Left forelimb (tissue), 1 donor: ENCODE measurements around the gene KCNK3.
"Not testable (repeated sequence)": the region's sequence is repeated elsewhere in the genome, so short reads cannot be mapped to it uniquely, and the experiment has no call there.

Source experiments
- DNase-seq: peaks from one replicate; pipeline ENCODE4 v3.0.0-alpha.2; 2018; ENCODE audit warnings: low spot score

The KCNK3 gene

DNA sequence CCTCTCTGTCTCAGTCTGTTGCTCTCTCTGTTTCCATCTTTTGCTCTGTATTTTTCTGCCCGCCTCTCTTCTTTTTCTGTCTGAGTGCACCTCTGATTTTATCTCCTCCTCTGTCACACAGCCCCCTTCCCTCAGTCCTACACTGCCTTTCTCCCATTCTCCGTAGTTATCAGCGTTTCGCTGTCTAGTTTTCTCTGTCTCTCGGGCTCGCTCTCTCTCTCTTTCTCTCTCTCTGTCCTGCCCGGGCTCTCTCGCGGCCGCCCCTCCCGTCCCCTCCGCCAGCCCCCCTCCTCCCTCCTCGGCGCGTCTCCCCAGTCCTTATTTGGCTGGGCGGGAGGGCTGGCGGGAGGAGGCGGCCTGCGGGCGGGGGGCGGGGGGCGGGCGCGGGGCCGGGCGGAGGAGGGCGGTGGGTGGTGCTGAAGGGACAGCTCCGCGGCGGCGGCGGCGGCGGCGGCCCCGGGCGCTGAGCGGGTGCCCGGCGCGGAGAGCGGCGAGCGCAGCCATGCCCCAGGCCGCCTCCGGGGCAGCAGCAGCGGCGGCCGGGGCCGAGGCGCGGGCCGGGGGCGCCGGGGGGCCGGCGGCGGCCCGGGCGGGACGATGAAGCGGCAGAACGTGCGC, at the start of gene KCNK3:
Gene KCNK3 (plus strand): TSS at position 444 of the 618 bp plus-strand sequence. CDS start 154 bp downstream, at position 598.
- DNase-seq, result peak; percentile 86

DNA sequence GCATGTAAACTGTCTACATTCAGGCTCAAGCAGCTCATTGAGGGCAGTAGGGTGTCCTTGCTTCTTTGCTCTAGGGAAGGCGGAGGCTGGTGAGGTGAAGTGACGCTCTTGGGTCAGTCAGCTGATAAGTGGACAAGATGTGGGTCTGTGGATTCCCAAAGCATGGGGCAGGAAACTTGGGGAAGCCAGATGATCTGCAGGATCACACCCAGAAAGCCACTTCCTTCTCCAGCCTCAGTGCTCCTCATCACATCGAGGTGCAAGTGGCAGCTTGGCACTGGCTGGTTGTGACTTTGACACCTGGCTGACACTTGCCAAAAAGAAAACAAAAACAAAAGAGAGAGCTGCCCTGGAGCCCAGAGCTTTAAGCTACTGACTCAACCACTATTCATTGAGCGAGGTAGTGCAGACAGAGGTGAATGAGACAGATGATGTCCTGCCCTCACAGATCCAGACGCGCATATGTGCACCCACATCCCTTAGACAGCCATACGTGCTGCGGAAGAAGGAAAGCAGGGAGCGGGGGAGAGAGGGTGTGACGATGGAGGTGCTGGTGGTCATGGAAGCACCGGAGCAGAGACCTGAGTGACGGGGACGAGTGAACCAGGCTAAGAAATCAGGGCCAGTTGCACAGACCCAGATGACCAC, 48.2 kb upstream of the KCNK3 start:
- DNase-seq, result no peak

DNA sequence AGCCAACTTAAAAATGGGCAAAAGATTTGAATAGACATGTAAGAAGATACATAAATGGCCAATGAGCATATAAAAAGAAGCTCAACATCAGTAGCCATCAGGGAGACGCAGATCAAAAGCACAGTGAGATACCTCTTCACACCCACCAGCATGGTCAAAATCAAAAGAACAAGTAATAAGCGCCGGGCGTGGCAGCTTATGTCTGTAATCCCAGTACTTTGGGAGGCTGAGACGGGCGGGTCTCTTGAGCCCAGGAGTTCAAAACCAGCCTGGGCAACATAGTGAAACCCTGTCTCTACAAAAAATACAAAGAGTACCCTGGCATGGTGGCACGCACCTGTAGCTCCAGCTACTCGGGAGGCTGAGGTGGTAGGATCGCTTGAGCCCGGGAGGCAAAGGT, 46.8 kb upstream of the KCNK3 start:
- no peak for DNase-seq

DNA sequence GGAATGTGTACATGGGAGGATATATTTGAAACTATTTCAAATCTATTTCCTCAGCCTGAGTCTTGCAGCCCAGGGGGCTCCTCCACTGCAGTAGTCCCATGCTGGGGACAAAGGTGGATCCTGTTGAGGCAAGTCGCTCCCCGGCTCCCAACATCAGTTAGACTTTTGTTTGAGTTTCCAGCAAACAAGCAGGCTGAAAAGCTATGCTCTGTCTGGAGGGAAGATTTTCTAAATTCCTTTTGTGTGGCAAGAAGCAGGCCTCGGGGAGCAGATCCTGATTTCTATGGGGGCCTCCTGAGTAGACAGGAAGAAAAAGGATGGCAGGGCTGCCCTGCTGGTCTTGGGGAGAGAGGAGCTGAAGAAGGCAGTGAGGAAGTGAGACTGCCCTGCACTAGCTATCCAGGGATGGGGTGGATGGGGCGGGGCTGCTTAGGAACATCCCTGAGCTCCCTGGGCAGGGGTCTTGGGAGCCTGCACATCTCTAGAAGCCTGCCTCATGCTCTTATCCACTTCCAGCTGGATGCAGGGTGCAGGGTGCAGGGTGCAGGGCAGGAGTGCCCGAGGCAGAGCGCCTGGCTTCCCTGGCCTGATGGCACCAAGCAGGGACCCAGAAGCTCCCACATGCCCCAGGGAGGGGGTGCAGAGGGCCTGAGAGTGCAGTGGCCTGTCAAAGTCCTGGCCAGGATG, 45.4 kb upstream of the KCNK3 start:
- peak; percentile 37 for DNase-seq

DNA sequence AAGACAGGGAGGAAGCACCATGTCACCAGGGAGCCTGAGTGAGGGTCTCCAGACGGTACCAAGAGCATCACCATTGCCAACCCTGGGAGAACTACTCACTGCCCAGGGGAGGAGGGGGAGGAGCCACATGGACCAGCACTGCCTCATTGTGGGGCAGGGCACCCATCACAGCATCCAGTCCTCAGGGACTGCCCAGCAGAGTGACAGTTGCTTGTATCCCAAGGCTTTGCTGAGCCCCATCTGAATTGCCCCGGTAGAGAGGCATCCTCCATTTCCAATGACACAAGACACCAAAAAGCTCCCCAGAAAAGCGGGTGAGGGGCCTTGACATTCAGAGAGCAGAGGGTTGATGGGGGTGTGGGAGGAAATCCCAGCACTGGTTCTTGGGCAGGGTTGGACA, 44.5 kb upstream of the KCNK3 start:
- DNase-seq, result no peak

DNA sequence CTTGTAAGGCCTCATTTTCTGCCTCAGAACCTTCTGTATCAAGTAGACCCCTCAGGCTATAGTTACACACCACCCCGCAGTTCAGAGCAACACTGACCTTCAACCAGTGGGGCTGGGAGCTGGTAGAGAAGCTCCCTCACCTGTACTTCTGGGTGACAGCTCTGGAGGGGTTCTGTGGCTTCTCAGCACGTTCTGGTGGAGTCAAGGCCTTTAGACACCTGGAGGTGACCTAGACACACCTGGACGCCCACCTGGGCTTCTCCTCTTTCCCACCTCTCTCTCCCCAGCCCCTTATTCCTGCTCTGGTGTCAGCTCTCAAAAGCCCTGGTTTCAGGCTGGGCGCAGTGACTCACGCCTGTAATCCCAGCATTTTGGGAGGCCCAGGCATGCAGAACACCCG, 44.0 kb upstream of the KCNK3 start:
- peak; percentile 30 for DNase-seq

DNA sequence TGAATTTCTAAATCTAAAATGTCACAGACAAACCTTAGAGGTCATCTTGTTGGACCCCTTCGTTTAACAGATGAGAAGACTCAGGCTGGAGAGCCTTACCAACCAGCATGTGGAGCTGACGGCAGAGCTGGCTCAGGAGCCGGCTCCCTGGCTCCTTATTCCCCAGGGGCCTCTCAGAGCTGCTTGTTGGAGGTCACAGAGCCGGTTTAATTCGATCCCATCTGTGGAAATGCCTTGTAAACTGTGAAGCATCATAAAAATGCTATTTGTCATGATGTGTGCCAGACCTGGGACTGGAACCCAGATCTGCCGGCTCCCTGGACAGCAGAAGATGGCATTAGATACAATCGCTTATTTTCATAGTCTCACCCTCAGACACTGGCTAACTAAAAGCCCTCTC, 43.2 kb upstream of the KCNK3 start:
- DNase-seq, result peak; percentile 31

DNA sequence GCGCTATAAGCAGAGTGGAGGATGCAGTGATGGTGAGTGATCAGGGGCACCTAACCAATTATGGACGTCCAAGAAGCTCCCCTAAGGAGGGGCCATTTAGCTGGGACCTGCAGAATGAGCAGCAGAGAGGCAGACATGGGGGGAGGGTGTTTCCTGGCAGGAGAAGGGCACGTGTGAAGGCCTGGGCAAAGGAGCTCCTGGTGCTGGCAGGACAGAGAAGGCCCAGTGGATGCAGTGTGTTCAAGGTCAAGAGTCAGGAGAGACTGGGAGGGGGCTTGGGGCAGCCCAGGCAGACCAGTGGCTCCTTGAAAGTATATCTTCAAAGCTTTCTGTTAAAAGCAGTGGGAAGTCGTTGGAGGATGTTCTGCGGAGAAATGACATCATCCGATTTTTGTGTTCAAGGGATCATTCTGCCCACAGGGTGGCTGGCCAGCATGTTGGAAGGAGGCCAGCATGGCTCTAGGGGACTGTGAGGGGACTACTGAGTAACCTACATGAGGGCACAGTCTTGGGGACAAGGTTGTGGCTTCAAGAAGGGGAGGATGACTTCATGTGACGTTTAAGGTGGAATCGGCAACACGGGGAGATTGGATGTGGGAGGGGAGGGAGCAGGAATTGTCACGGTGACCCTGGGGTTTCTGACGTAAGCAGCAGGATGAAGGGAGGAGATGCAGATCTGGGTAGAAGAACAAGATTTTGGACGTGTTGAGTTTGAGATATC, 42.4 kb upstream of the KCNK3 start:
- DNase-seq, result peak; percentile 45

DNA sequence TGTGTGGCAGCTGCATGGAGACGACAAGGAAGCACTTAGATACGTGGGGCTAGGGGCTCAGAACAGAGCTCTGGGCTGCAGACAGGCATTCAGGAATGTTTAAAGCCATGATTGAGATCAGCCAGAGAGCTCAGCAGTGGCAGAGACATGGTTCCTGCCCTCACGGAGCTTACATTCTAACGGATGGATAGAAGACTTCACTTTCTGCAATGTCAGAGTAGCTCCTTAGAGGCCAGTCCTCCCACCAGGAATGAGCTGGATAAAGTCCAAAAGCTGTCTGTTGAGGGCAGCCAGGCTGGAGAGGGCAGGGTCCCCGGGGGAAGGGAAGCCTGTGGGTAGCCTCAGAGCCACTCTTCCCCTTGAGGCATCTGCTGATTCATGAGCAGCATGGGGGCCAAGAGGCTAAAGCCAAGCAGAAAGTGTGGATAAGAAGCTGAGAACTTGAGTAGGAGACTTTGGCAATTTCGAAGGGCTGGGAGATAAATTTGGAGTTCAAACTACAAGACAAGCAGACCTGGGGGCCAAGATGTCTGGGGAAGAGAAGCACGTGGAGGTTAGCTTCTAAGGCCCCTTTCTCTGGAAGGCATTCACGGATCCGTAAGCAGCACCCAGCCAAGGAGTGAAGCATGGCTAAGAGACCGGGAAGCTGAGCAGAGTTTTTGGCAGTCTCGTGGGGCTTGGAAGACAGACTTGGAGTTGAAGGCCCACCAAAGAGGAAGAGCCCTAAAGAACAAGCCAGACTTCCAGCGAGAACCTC, 41.6 kb upstream of the KCNK3 start:
- peak; percentile 42 for DNase-seq

DNA sequence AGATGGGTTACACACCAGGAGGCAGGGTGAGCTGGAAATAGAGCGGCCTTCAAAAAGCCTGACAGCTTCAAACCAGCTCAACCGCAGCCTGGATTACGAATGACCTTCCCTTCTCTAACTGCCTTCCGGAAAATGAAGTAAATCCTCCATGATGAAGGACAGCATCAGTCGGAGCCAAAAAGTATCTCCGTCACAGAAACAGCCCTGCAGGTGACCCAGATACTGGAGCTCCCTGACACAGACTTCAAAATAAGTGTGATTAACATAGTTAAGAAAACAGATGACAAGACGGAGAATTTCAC, 41.1 kb upstream of the KCNK3 start:
- DNase-seq, result no peak

DNA sequence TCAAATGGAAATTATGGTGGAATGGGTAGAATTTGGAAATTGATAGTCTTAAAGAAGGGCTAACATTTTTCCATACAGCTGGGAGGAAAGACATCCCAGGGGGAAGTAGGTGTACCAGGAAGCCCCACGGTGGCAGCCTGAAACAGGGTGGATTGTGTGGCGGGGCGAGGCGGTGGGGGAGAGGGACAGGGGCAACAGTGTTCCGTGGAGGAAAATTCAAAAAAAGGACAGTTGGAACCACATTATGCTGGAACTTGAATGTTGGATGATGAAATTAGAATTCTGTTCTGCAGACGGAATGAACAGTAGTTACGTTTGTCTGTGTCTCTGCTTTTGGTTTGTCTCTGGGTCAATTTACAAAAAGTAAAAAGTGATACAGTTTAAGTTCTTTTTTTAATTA, 40.7 kb upstream of the KCNK3 start:
- peak; percentile 33 for DNase-seq

DNA sequence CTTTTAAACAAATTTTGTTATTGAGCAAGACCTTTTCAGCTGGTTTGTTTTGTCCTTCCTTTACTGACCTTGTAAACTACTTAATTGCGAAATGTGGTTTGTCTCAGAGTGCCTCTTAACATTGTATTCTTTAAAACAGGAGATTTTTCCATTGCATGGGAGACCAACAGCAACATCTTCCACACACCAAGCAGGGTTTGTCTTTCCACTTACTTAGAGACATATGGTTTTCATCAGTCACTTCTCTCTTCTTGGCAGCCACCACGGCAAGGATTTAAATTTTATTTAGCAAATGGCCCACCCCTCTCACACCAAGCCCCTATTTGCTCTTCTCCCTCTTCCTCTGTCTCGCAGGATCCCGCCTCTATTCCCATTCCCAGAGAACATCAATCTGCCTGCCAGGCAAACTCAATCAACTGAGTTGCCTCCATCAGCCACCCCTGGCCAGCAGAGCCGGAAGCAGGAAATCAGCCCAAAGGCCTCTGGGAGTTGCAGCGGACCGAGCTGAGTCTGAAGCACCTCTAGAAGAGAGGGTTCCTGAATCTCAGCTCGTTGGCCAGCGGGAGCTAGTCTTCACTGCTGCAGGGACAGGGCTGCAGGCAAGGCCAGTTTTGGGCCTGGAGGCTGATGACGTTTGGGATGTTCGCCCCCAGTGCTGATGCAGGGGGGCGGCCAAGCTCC, 40.0 kb upstream of the KCNK3 start:
- DNase-seq, result peak; percentile 70

DNA sequence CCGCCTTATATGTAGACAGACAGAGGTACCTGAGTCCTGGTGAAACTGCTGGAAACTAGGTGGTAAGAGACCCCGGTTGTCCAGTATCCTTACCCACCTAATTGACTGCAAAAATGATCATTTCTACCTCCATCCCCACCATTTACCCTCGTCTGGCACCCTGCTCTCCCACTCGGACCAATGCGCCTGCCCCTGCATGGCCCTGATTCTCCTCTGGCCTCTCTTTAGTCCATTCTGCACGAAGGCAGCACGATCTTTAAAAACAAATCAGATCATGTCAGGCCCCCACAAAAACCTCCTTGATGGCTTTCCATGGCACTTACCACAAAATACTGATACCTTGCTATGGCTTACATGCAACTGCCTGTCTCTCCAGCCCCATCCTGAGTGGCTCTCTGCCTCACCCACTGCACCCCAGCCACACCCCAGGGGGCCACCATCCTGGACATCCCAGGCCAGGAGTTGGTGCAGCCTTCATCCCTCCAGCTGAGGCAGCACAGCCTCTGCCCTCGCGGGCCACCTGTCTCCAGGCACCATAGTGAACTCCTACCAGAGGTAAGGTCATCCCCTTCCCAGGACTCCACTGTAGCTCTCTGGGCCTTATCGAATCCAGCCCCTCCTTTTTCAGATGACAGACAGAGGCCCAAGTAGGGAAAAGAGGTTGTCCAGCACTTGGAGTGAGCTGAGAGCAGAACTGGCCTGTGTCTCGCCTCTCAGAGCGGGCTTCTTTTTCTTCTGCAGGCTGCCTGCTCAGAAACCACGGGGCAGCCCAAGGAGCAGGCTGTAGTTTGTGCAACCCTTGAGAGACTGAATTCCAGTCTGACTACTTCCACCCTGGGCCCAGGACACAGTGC, 39.1 kb upstream of the KCNK3 start:
- peak; percentile 38 for DNase-seq

DNA sequence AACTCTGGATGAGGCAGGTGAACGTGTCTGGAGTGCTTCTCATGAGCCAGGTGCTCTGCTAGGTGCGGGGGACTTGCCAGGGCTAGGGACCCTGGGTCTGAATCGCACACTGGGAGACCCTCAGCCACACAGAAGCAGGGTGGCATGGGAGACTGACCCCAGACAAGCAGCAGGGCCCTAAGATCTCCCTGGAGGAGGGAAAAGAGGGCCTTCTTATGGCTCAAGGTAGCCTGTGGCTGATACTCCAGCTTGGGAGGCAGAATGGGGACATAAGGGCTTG, 38.5 kb upstream of the KCNK3 start:
- peak; percentile 45 for DNase-seq

DNA sequence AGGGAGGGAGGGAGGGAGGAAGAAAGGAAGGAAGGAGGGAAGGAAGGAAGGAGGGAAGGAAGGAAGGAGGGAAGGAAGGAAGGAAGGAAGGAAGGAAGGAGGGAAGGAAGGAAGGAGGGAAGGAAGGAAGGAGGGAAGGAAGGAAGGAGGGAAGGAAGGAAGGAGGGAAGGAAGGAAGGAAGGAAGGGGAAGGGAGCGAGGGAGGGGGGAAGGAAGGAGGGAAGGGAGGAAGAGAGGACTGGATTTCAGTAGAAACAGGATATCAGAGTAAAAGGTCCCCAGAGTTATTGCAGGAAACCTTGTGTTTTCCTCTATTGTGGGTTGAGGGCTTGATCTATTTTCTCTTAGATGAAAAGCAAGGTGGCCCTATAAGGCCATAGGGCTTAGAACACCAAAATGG, 37.4 kb upstream of the KCNK3 start:
- not testable (repeated sequence) for DNase-seq

DNA sequence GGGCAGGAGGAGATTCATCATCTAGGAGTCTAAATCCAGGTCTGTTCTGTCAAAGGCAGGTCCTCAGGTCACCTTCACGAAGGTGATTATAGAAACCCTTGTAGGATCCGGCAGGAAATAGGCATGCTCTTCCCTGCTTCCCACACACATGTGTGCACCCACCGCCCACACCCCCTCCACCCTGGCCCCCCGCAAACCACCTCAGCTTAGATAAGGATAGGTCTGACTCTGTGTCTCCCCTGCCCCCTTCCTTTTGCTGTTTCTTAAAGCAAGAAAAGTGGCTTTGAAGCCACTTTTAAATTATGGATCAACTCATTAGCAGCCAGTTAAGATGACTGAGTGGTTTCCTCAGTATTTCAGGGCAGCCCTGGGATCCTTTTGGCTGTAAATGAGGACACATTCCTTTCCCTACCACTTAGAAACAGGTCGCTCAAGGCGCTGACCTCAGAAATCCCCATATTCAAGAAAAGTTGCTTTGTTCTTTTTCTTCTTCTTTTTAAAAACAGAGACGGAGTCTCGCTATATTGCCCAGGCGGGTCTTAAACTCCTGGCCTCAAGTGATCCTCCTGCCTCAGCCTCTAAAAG, 36.8 kb upstream of the KCNK3 start:
- DNase-seq, result no peak

DNA sequence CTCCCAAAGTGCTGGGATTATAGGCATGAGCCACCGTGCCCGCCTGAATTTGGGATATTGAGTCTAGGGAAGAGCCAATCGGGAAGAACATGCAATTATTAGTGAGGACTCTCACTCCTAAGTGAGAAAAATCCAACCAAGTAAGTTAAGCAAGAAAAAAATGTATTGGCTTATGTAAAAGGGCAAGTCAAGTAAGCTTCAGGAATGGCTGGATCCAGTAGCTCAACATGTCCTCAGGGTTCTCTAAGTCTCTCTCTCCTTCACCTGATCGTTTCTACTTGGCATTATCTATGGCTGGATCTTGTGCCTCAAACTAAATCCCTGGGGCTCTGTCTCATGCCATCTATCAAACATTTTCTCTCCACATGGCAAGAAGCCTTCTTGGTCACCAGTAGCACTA, 35.3 kb upstream of the KCNK3 start:
- DNase-seq, result no peak

DNA sequence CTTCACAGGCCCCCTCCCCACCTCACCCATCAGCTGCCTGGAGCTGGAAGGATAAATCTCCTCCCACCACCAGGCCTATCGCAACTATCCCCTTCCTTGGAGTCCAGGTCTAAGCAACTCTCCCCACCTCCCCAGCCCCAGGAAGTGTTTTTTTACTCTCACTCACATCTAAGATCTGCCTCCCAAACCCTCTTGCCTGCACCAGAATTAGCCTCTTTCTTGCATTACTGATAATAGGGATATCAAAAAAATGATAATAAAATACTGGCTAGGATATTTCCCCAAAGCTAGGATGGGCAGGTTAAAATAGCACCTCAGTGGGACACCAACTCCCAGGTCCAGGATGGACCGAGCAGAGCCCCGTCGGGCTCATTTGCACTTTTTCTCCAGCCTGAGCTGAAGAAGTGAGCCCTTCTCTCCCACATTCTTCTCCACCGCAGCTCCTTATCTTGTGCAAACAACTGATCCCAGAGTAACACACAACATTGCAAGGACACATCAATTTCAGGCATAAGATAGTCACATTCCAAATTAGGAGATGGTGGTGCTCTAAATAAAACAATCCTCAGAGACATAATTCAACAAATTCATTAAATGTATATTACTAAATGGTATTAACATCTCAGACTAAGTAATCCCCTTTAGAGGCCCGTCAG, 33.7 kb upstream of the KCNK3 start:
- DNase-seq, result peak; percentile 36

DNA sequence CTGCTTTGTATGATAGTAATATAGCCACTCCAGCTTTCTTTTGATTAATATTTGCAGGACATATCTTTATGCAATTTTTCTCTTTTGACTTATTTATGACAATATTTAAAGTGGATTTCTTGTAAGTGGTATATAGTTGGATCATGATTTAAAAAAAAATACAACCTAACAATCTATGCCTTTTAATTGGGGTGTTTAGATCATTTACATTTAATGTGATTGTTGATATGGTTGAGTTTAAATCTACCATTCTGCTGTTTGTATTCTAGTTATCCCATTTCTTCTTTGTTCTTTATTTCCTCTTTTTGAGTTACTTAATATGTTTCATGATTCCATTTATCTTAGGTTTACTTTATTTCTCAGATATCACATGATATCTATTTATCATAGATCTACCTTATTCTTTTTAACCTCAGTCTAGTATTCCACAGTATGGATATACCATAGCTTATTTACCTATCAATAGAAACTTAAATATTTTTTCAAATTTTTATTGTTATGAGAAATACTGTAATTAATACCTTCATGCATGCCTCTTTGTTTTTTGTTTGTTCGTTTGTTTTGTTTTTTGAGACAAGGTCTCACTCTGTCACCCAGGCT, 32.1 kb upstream of the KCNK3 start:
- DNase-seq, result no peak

DNA sequence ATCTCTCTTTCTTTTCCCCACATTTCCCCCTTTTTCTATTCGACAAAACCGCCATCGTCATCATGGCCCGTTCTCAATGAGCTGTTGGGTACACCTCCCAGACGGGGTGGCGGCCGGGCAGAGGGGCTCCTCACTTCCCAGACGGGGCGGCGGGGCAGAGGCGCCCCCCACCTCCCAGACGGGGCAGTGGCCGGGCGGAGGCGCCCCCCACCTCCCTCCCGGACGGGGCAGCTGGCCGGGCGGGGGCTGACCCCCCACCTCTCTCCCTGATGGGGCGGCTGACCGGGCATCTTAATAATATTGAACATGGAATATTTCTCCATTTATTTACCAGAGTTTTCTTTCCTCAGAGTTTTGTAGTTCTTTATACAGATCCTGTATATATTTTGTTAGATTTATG, 27.2 kb upstream of the KCNK3 start:
- not testable (repeated sequence) for DNase-seq
